HEK293 (cell line): ENCODE data around the gene BCAR1.

ENCODE experiments used
- CTCF ChIA-PET: fragments of 350-600 bp; formaldehyde crosslinking; extraction: SDS; loops from one replicate; lab custom pipeline; 2021; ENCODE audit warnings: antibody characterized with exemption; lab: Yijun Ruan, JAX
- POLR2A ChIA-PET: fragments of 300-600 bp; formaldehyde crosslinking; extraction: SDS; loops from one replicate; lab custom pipeline; 2020; ENCODE audit warnings: antibody characterized with exemption, inconsistent platforms; lab: Yijun Ruan, JAX
- H3K27ac ChIP-seq: fragments of 200-500 bp; sonication (Bioruptor generic); 2 replicates; pipeline ENCODE4 v1.5.1; 2014; ENCODE audit warnings: low read depth, low read length, control low read depth, inconsistent platforms; ENCODE audit errors: extremely low read depth
- H3K36me3 ChIP-seq, 2 experiments: fragments of 200-500 bp in 1 of 2; sonication (Bioruptor generic) in 1 of 2; 1 replicate in 1 of 2; 2 replicates in 1 of 2; pipeline ENCODE4 v1.5.1; 2014 to 2017; ENCODE audit warnings: inconsistent platforms in 2 of 2, low read length in 2 of 2; ENCODE audit not compliant: control insufficient read depth in 2 of 2, insufficient read depth in 1 of 2
- H3K4me1 ChIP-seq: fragments of 200-500 bp; sonication (Bioruptor generic); 2 replicates; pipeline ENCODE4 v1.5.1; 2014; ENCODE audit warnings: mild to moderate bottlenecking, low read length, inconsistent platforms; ENCODE audit not compliant: control insufficient read depth, insufficient read depth
- H3K4me3 ChIP-seq: 2 replicates; pipeline ENCODE4 v1.5.1; 2011; ENCODE audit warnings: low read depth, mild to moderate bottlenecking, control low read depth, low read length, moderate library complexity
- H3K9me3 ChIP-seq: fragments of 200-500 bp; sonication (Bioruptor generic); 2 replicates; pipeline ENCODE4 v1.5.1; 2014; ENCODE audit warnings: low read depth, low read length, inconsistent platforms; ENCODE audit not compliant: control insufficient read depth, insufficient read depth
- BCL11B ChIP-seq: fragments of 450-650 bp; formaldehyde crosslinking; IDR thresholded peaks from 2 replicates; pipeline ENCODE4 v1.5.1; 2016; ENCODE audit warnings: low read depth, missing biosample characterization, missing genetic modification characterization
- FEZF1 ChIP-seq: fragments of 450-650 bp; formaldehyde crosslinking; IDR thresholded peaks from 2 replicates; pipeline ENCODE4 v1.5.1; 2016; ENCODE audit warnings: missing biosample characterization, missing genetic modification characterization
- GLIS2 ChIP-seq: fragments of 450-650 bp; formaldehyde crosslinking; IDR thresholded peaks from 2 replicates; pipeline ENCODE4 v1.5.1; 2016; ENCODE audit warnings: missing biosample characterization, missing genetic modification characterization
- IKZF3 ChIP-seq: fragments of 450-650 bp; IDR thresholded peaks from 2 replicates; pipeline ENCODE4 v1.5.0; 2018; ENCODE audit warnings: missing biosample characterization, mild to moderate bottlenecking, missing genetic modification characterization, moderate library complexity
- KLF10 ChIP-seq: fragments of 450-650 bp; IDR thresholded peaks from 2 replicates; pipeline ENCODE4 v1.5.1; 2018; ENCODE audit warnings: missing biosample characterization, mild to moderate bottlenecking, missing genetic modification characterization
- ZBTB1 ChIP-seq: fragments of 450-650 bp; formaldehyde crosslinking; IDR thresholded peaks from 2 replicates; pipeline ENCODE4 v1.5.1; 2016; ENCODE audit warnings: missing biosample characterization, missing genetic modification characterization
- ZBTB8A ChIP-seq: fragments of 450-650 bp; formaldehyde crosslinking; IDR thresholded peaks from 2 replicates; pipeline ENCODE4 v1.5.1; 2016; ENCODE audit warnings: missing biosample characterization, missing genetic modification characterization
- ZFHX2 ChIP-seq: fragments of 450-650 bp; formaldehyde crosslinking; conservative IDR thresholded peaks from 2 replicates; pipeline ENCODE4 v1.5.1; 2016; ENCODE audit warnings: missing biosample characterization, missing genetic modification characterization
- ZIC2 ChIP-seq: fragments of 450-650 bp; formaldehyde crosslinking; IDR thresholded peaks from 2 replicates; pipeline ENCODE4 v1.5.1; 2016; ENCODE audit warnings: missing biosample characterization, missing genetic modification characterization
- ZNF132 ChIP-seq: fragments of 450-650 bp; formaldehyde crosslinking; IDR thresholded peaks from 2 replicates; pipeline ENCODE4 v1.5.1; 2017; ENCODE audit warnings: missing biosample characterization, missing genetic modification characterization, borderline replicate concordance
- ZNF133 ChIP-seq: fragments of 450-650 bp; formaldehyde crosslinking; IDR thresholded peaks from 2 replicates; pipeline ENCODE4 v1.5.1; 2016; ENCODE audit warnings: missing biosample characterization, missing genetic modification characterization
- ZNF155 ChIP-seq: fragments of 450-650 bp; formaldehyde crosslinking; IDR thresholded peaks from 2 replicates; pipeline ENCODE4 v1.5.1; 2016; ENCODE audit warnings: missing biosample characterization, missing genetic modification characterization
- ZNF23 ChIP-seq: fragments of 450-650 bp; formaldehyde crosslinking; IDR thresholded peaks from 2 replicates; pipeline ENCODE4 v1.5.1; 2016; ENCODE audit warnings: missing biosample characterization, missing genetic modification characterization, borderline replicate concordance
- ZNF266 ChIP-seq: fragments of 450-650 bp; formaldehyde crosslinking; IDR thresholded peaks from 2 replicates; pipeline ENCODE4 v1.5.1; 2016; ENCODE audit warnings: missing biosample characterization, missing genetic modification characterization, low read depth
- ZNF274 ChIP-seq, 2 experiments: fragments of 200-500 bp in 1 of 2; fragments of 450-650 bp in 1 of 2; sonication (Bioruptor generic) in 1 of 2; formaldehyde crosslinking in 1 of 2; IDR thresholded peaks; 2 replicates each; pipeline versions ENCODE4 v1.5.1 to v1.6.1; 2014 to 2016; ENCODE audit warnings: borderline replicate concordance in 1 of 2, inconsistent platforms in 1 of 2, low read length in 1 of 2, missing biosample characterization in 1 of 2, missing genetic modification characterization in 1 of 2
- ZNF292 ChIP-seq: fragments of 450-650 bp; formaldehyde crosslinking; IDR thresholded peaks from 2 replicates; pipeline ENCODE4 v1.5.1; 2016; ENCODE audit warnings: low read depth, missing biosample characterization, missing genetic modification characterization, borderline replicate concordance
- ZSCAN16 ChIP-seq: fragments of 450-650 bp; formaldehyde crosslinking; IDR thresholded peaks from 2 replicates; pipeline ENCODE4 v1.5.1; 2016; ENCODE audit warnings: missing biosample characterization, missing genetic modification characterization
- TF ChIP-seq, protein P1 (sequence below): sonication (generic); formaldehyde crosslinking; IDR thresholded peaks from 2 replicates; pipeline ENCODE4 v1.8.1; 2022; ENCODE audit warnings: mild to moderate bottlenecking, moderate library complexity, missing genetic modification reagents
- TF ChIP-seq, protein P2 (sequence below): IDR thresholded peaks from 2 replicates; pipeline ENCODE4 v1.6.1; 2011; ENCODE audit warnings: mild to moderate bottlenecking, low read depth, low read length, borderline replicate concordance
- TF ChIP-seq, protein P3 (sequence below): fragments of 450-650 bp; formaldehyde crosslinking; IDR thresholded peaks from 2 replicates; pipeline ENCODE4 v1.5.1; 2017; ENCODE audit warnings: missing biosample characterization, missing genetic modification characterization
- TF ChIP-seq, protein P4 (sequence below): fragments of 450-650 bp; formaldehyde crosslinking; IDR thresholded peaks from 2 replicates; pipeline ENCODE4 v1.5.1; 2016; ENCODE audit warnings: missing biosample characterization, missing genetic modification characterization

Gene BCAR1

DNA sequence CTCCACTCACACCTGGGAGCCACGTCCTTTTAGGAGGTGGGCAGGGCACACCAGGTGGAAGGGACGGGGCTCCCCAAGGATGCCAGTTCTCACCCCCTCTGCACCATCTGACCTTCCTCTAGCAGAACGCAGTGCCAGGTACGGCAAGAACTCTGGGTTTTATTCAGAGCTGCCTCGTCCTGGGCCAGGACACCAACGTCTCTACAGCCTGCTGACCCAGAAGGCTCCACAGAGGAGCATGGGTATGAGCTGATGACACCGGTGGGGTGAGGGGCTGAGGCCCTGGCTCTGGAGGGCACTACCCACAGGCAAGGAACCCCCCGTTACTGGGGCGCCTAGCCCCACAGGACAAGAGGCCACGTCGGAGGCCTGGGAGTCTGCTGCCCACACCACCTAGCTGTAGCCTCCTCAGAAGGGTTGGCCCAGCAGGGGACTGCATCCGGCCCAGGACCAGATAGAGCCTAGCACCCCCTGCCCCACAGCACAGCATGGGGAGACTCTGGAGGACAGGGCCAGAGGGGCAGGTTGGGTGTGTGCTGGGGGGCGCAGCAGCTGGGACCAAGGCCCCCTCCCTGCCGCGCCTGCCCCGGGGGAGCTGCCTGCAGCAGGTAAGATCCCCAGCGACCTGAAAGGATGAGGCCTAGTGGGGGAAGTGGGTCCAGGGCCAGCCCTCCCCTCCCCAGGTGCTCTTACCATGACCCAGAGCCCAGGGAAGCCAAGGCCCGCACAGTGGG, 13.9 kb downstream of the BCAR1 start:
- Histone ChIP-seq H3K4me3 (no peak overlapping the region), H3K9me3 (no peaks in the 10 kb centered on the region), H3K4me1 (peaks cover 4% of the 10 kb centered on the region; the same call in 1 of the 2 replicates), H3K27ac (no peak overlapping the region), H3K36me3 (peaks cover 8 to 81% of the 10 kb centered on the region in 2 experiments)
- ChIA-PET POLR2A (no interaction called here), CTCF (interaction anchor here (0.8 to 1.1 kb wide), 3 partner anchors 38 to 166 kb away, joined by 3 to 4 read pairs (median 4); no protein-coding TSS in a partner anchor)
- TF ChIP-seq ZIC2 (tag by site-specific recombination) (0 out of 2 replicates have a peak, but pooled peaks have one; percentile 9), KLF10 (tag by site-specific recombination) (no peak)

DNA sequence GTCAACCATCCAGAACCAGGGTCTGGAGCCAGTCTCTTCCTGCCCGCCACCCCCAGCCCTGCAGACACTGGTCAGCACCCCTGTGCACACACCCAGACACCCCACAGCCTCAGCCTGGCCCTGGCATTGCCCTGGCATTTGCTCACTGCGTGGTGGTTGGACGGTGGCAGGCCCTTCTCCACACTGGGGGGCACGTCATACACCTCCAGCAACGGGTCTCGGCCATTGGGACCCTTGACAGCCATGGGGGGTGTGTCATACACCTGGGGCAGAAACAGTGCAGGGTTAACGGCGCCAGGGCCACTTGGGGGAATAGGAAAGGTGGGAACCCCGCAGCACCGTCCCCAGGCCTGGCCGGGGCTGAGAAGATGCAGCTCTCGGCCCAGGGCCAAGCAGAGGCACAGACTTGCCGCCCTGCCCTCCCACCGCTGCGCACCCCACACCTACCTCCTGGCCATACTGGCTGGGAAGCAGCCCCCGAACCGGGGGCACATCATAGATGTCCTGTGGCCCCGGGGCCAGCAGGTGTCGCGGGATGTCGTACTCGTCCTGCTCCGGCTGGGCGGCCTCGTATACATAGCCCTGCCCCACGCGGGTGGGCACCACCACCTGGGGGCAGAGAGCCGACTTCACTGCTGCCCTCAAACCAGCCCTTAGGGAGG, 14.6 kb downstream of the BCAR1 start:
- Histone ChIP-seq H3K36me3 (peaks cover 8 to 78% of the 10 kb centered on the region in 2 experiments), H3K9me3 (no peaks in the 10 kb centered on the region), H3K4me3 (no peak overlapping the region), H3K27ac (no peak overlapping the region), H3K4me1 (peaks cover 4% of the 10 kb centered on the region; the same call in 1 of the 2 replicates)
- TF ChIP-seq, protein P1, sequence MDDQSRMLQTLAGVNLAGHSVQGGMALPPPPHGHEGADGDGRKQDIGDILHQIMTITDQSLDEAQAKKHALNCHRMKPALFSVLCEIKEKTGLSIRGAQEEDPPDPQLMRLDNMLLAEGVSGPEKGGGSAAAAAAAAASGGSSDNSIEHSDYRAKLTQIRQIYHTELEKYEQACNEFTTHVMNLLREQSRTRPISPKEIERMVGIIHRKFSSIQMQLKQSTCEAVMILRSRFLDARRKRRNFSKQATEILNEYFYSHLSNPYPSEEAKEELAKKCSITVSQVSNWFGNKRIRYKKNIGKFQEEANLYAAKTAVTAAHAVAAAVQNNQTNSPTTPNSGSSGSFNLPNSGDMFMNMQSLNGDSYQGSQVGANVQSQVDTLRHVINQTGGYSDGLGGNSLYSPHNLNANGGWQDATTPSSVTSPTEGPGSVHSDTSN, result no peak
- TF ChIP-seq ZBTB1 (tag by site-specific recombination) (no peak), GLIS2 (tag by site-specific recombination) (0 out of 2 replicates have a peak, but pooled peaks have one; percentile 15), ZNF266 (tag by site-specific recombination) (no peak), IKZF3 (tag by site-specific recombination) (no peak), ZSCAN16 (tag by site-specific recombination) (no peak)
- POLR2A ChIA-PET, result no interaction called here
- CTCF ChIA-PET, result interaction anchor here (0.6 to 1.1 kb wide), 5 partner anchors 37 to 208 kb away, joined by 3 to 4 read pairs (median 4); no protein-coding TSS in a partner anchor

DNA sequence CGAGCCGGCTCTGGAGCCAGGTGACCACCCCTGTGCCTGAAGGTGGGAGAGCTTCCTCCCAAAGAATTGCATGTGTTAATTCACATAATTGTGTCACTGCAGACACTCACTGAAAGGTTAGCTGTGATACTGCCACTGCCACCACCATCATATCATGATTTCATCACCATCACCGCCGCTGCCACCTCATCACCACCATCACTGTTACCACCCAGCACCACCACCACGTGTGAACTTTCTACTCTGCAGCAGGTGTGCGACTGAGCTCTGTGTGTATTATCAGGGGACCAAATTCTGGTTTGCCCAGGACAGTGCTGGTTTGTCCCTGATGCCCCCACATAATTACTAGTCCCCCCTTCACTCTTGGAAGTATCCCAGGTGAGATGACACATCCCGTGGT, 15.2 kb downstream of the BCAR1 start:
- Histone ChIP-seq H3K9me3 (no peaks in the 10 kb centered on the region), H3K36me3 (peaks cover 8 to 76% of the 10 kb centered on the region in 2 experiments), H3K27ac (no peak overlapping the region), H3K4me3 (no peak overlapping the region), H3K4me1 (peaks cover 4% of the 10 kb centered on the region; the same call in 1 of the 2 replicates)
- ChIA-PET POLR2A (no interaction called here), CTCF (interaction anchor here (0.6 to 1.1 kb wide), 4 partner anchors 37 to 209 kb away, joined by 3 to 4 read pairs (median 4); no protein-coding TSS in a partner anchor)
- TF ChIP-seq ZNF23 (tag by site-specific recombination) (no peak), ZNF274 (IDR thresholded peaks at IDR 0.05; ENCODE audit: low read length) (no peak), ZNF274 (tag by site-specific recombination; IDR thresholded peaks at IDR 0.05; ENCODE audit: borderline replicate concordance) (no peak)
- TF ChIP-seq, protein P2, sequence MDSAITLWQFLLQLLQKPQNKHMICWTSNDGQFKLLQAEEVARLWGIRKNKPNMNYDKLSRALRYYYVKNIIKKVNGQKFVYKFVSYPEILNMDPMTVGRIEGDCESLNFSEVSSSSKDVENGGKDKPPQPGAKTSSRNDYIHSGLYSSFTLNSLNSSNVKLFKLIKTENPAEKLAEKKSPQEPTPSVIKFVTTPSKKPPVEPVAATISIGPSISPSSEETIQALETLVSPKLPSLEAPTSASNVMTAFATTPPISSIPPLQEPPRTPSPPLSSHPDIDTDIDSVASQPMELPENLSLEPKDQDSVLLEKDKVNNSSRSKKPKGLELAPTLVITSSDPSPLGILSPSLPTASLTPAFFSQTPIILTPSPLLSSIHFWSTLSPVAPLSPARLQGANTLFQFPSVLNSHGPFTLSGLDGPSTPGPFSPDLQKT, result no peak

DNA sequence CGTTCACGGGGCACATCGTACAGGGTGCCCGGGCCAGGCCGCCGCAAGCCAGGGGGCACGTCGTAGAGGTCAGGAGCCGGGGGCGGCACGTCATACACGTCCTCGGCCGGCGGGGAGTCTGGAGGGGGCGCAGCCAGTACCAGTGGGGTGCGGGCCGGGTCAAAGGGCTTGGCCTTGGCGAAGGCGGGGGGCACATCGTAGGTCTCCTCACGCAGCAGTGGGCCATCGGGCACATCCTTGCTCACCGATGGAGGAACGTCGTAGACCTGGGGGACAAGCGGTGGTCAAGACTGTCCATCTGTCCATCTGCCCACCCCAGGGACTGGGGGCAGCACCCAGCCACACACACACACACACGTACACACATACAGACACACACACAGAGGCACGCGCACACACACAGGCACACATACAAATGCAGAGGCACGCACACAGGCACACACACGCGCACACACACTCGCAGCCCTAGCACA, 15.7 kb downstream of the BCAR1 start:
- CTCF ChIA-PET, result no interaction called here
- Histone ChIP-seq H3K4me3 (no peak overlapping the region), H3K9me3 (no peaks in the 10 kb centered on the region), H3K36me3 (peaks cover 8 to 71% of the 10 kb centered on the region in 2 experiments), H3K27ac (no peak overlapping the region), H3K4me1 (peaks cover 4% of the 10 kb centered on the region; the same call in 1 of the 2 replicates)
- POLR2A ChIA-PET, result no interaction called here
- TF ChIP-seq FEZF1 (tag by site-specific recombination), result no peak
- TF ChIP-seq ZNF133 (tag by site-specific recombination), result no peak
- no peak for TF ChIP-seq ZFHX2
- TF ChIP-seq ZBTB8A (tag by site-specific recombination), result no peak
- no peak for TF ChIP-seq ZNF155 (tag by site-specific recombination)
- peak; percentile 55; the same call in 1 of the 2 replicates for TF ChIP-seq BCL11B (tag by site-specific recombination)
- no peak for TF ChIP-seq ZNF132 (tag by site-specific recombination)
- TF ChIP-seq, protein P3, sequence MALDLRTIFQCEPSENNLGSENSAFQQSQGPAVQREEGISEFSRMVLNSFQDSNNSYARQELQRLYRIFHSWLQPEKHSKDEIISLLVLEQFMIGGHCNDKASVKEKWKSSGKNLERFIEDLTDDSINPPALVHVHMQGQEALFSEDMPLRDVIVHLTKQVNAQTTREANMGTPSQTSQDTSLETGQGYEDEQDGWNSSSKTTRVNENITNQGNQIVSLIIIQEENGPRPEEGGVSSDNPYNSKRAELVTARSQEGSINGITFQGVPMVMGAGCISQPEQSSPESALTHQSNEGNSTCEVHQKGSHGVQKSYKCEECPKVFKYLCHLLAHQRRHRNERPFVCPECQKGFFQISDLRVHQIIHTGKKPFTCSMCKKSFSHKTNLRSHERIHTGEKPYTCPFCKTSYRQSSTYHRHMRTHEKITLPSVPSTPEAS (tag by site-specific recombination), result peak; percentile 88
- no peak for TF ChIP-seq ZNF292 (tag by site-specific recombination)
- TF ChIP-seq, protein P4, sequence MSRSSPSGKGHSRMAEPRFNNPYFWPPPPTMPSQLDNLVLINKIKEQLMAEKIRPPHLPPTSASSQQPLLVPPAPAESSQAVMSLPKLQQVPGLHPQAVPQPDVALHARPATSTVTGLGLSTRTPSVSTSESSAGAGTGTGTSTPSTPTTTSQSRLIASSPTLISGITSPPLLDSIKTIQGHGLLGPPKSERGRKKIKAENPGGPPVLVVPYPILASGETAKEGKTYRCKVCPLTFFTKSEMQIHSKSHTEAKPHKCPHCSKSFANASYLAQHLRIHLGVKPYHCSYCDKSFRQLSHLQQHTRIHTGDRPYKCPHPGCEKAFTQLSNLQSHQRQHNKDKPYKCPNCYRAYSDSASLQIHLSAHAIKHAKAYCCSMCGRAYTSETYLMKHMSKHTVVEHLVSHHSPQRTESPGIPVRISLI (tag by site-specific recombination), result no peak
